Upper lobe of left lung (tissue), 4 donors: ENCODE measurements around the gene SNN.

Source experiments
- CTCF ChIP-seq, 6 experiments: fragments of 450-650 bp in 4 of 6; fragments of 200-600 bp in 2 of 6; sonication (generic) in 2 of 6; IDR thresholded peaks; one replicate each; pipeline ENCODE4 v1.5.1; 2016 to 2019; ENCODE audit warnings: antibody characterized with exemption in 6 of 6
- POLR2A ChIP-seq, 4 donors: fragments of 450-650 bp; IDR thresholded peaks; one replicate each; pipeline ENCODE4 v1.5.1; 2016 to 2017; ENCODE audit warnings: antibody characterized with exemption in 4 of 4, mild to moderate bottlenecking in 2 of 4

GRCh38 chr16:11697319-11697718 is 29.1 kb downstream of the SNN start:
- TF ChIP-seq POLR2A (IDR thresholded peaks at IDR 0.05) (no peak), CTCF (IDR thresholded peaks at IDR 0.05) (no peak)
